ENCODE measurements around the gene RHO. TPM values are rescaled to one million over a fixed set of nuclear protein-coding genes. Genes with fewer than 3 reads are reported as not detected.
"Not testable (repeated sequence)": the region's sequence is repeated elsewhere in the genome, so short reads cannot be mapped to it uniquely, and the experiment has no call there.

The RHO gene
- total RNA-seq, 5 donors from 2014 or later (not counting 1 experiment from before 2014, with no cell fraction given), result 0.09 to 0.10 TPM; not detected in 3

- Mint-ChIP-seq H3K36me3 (peaks cover 32% of the 10 kb centered on the region), H3K27ac (no peak overlapping the region), H3K27me3 (no peaks in the 10 kb centered on the region), H3K9me3 (no peaks in the 10 kb centered on the region), H3K4me3 (no peak overlapping the region), H3K4me1 (peaks cover 0 to 6% (median 4%) of the 10 kb centered on the region in 3 donors)
- Histone ChIP-seq H3K4me1 (ENCODE audit: control insufficient read depth in 1 of 2, extremely low read depth in 1 of 2, insufficient read depth in 2 of 2, low read length in 2 of 2) (peaks cover 0 to 4% of the 10 kb centered on the region in 2 experiments), H3K4me3 (ENCODE audit: control insufficient read depth in 1 of 2, extremely low read depth in 1 of 2, low read length in 1 of 2) (no peak overlapping the region), H3K27ac (ENCODE audit: low read length) (no peak overlapping the region), H3K9me3 (no peaks in the 10 kb centered on the region), H3K27me3 (replicated peaks in 1 of 2; ENCODE audit: control insufficient read depth in 2 of 2, extremely low read depth in 1 of 2, insufficient read depth in 2 of 2, low read length in 1 of 2) (no peaks in the 10 kb centered on the region), H3K36me3 (ENCODE audit: control insufficient read depth in 2 of 2, extremely low read depth in 1 of 2, insufficient read depth in 1 of 2, low read length in 1 of 2) (no peaks in the 10 kb centered on the region)
- DNase-seq (no peak), ATAC-seq (replicated peaks in 1 of 4) (no peak)
- CTCF ChIA-PET, result no interaction called here
- WGBS (ENCODE audit: insufficient coverage), result 87% methylated on average over 8 of the region's 8 CpGs
- POLR2A ChIA-PET, result interaction anchor here in 1 of 2 donors (0.6 kb wide), 1 partner anchor 48 kb away, joined by 3 read pairs; no protein-coding TSS in a partner anchor
These were observed 14.7 kb upstream of the RHO start for GRCh38 chr3:129513705-129514104.

- Histone ChIP-seq H3K4me3 (ENCODE audit: control insufficient read depth in 1 of 2, extremely low read depth in 1 of 2, low read length in 1 of 2) (no peak overlapping the region), H3K27ac (ENCODE audit: low read length) (no peak overlapping the region), H3K4me1 (ENCODE audit: control insufficient read depth in 1 of 2, extremely low read depth in 1 of 2, insufficient read depth in 2 of 2, low read length in 2 of 2) (peaks cover 0 to 4% of the 10 kb centered on the region in 2 experiments), H3K9me3 (no peaks in the 10 kb centered on the region), H3K27me3 (replicated peaks in 1 of 2; ENCODE audit: control insufficient read depth in 2 of 2, extremely low read depth in 1 of 2, insufficient read depth in 2 of 2, low read length in 1 of 2) (no peaks in the 10 kb centered on the region), H3K36me3 (ENCODE audit: control insufficient read depth in 2 of 2, extremely low read depth in 1 of 2, insufficient read depth in 1 of 2, low read length in 1 of 2) (no peaks in the 10 kb centered on the region)
- ChIA-PET POLR2A (no interaction called here), CTCF (interaction anchor here in 1 of 2 donors (0.5 kb wide), 1 partner anchor 56 kb away, joined by 7 read pairs; no protein-coding TSS in a partner anchor)
- Mint-ChIP-seq H3K27me3 (no peaks in the 10 kb centered on the region), H3K27ac (no peak overlapping the region), H3K9me3 (no peaks in the 10 kb centered on the region), H3K36me3 (peaks cover 31% of the 10 kb centered on the region), H3K4me1 (peaks cover 0 to 6% (median 4%) of the 10 kb centered on the region in 3 donors), H3K4me3 (no peak overlapping the region)
- no peak for DNase-seq
- ATAC-seq (replicated peaks in 1 of 4), result no peak
- WGBS (ENCODE audit: insufficient coverage), result 89% methylated on average over 9 of the region's 10 CpGs
These were observed 14.3 kb upstream of the RHO start for GRCh38 chr3:129514110-129514509.

GRCh38 chr3:129514563-129514962 is 13.9 kb upstream of the RHO start:
- peaks cover 29% of the 10 kb centered on the region for H3K36me3 Mint-ChIP-seq
- no peak overlapping the region for H3K4me3 ChIP-seq (ENCODE audit: control insufficient read depth in 1 of 2, extremely low read depth in 1 of 2, low read length in 1 of 2)
- ChIA-PET CTCF (interaction anchor here in 1 of 2 donors (0.5 kb wide), 1 partner anchor 57 kb away, joined by 7 read pairs; no protein-coding TSS in a partner anchor), POLR2A (no interaction called here)
- H3K27ac Mint-ChIP-seq, result no peak overlapping the region
- H3K4me3 Mint-ChIP-seq, result no peak overlapping the region
- H3K27me3 Mint-ChIP-seq, result no peaks in the 10 kb centered on the region
- peaks cover 0 to 4% of the 10 kb centered on the region in 2 experiments for H3K4me1 ChIP-seq (ENCODE audit: control insufficient read depth in 1 of 2, extremely low read depth in 1 of 2, insufficient read depth in 2 of 2, low read length in 2 of 2)
- H3K27me3 ChIP-seq (replicated peaks in 1 of 2; ENCODE audit: control insufficient read depth in 2 of 2, extremely low read depth in 1 of 2, insufficient read depth in 2 of 2, low read length in 1 of 2), result no peaks in the 10 kb centered on the region
- H3K36me3 ChIP-seq (ENCODE audit: control insufficient read depth in 2 of 2, extremely low read depth in 1 of 2, insufficient read depth in 1 of 2, low read length in 1 of 2), result no peaks in the 10 kb centered on the region
- no peak overlapping the region for H3K27ac ChIP-seq (ENCODE audit: low read length)
- ATAC-seq (replicated peaks in 1 of 4) (no peak), DNase-seq (no peak)
- no peaks in the 10 kb centered on the region for H3K9me3 ChIP-seq
- H3K9me3 Mint-ChIP-seq, result no peaks in the 10 kb centered on the region
- WGBS (ENCODE audit: insufficient coverage), result 87% methylated on average over 6 of the region's 6 CpGs
- H3K4me1 Mint-ChIP-seq, result peaks cover 0 to 6% (median 4%) of the 10 kb centered on the region in 3 donors

- H3K9me3 ChIP-seq; DNase-seq; H3K4me1 Mint-ChIP-seq; H3K27ac Mint-ChIP-seq; H3K27ac ChIP-seq (ENCODE audit: low read length); H3K27me3 ChIP-seq (replicated peaks in 1 of 2; ENCODE audit: control insufficient read depth in 2 of 2, extremely low read depth in 1 of 2, insufficient read depth in 2 of 2, low read length in 1 of 2); H3K4me1 ChIP-seq (ENCODE audit: control insufficient read depth in 1 of 2, extremely low read depth in 1 of 2, insufficient read depth in 2 of 2, low read length in 2 of 2); H3K4me3 Mint-ChIP-seq; H3K27me3 Mint-ChIP-seq; CTCF ChIA-PET; H3K4me3 ChIP-seq (ENCODE audit: control insufficient read depth in 1 of 2, extremely low read depth in 1 of 2, low read length in 1 of 2); POLR2A ChIA-PET; H3K36me3 ChIP-seq (ENCODE audit: control insufficient read depth in 2 of 2, extremely low read depth in 1 of 2, insufficient read depth in 1 of 2, low read length in 1 of 2); ATAC-seq (replicated peaks in 1 of 4); H3K9me3 Mint-ChIP-seq: not testable (repeated sequence)
- WGBS (ENCODE audit: insufficient coverage), result 100% methylated on average over 8 of the region's 25 CpGs
- peaks cover 27% of the 10 kb centered on the region for H3K36me3 Mint-ChIP-seq
These were observed 13.2 kb upstream of the RHO start for GRCh38 chr3:129515108-129515820.

- H3K36me3 ChIP-seq (ENCODE audit: control insufficient read depth in 2 of 2, extremely low read depth in 1 of 2, insufficient read depth in 1 of 2, low read length in 1 of 2); H3K27me3 ChIP-seq (replicated peaks in 1 of 2; ENCODE audit: control insufficient read depth in 2 of 2, extremely low read depth in 1 of 2, insufficient read depth in 2 of 2, low read length in 1 of 2); H3K27me3 Mint-ChIP-seq; H3K4me3 Mint-ChIP-seq; POLR2A ChIA-PET; H3K27ac Mint-ChIP-seq; H3K27ac ChIP-seq (ENCODE audit: low read length); H3K4me1 ChIP-seq (ENCODE audit: control insufficient read depth in 1 of 2, extremely low read depth in 1 of 2, insufficient read depth in 2 of 2, low read length in 2 of 2); H3K4me3 ChIP-seq (ENCODE audit: control insufficient read depth in 1 of 2, extremely low read depth in 1 of 2, low read length in 1 of 2); DNase-seq; ATAC-seq (replicated peaks in 1 of 4); H3K9me3 Mint-ChIP-seq; H3K4me1 Mint-ChIP-seq; H3K9me3 ChIP-seq; CTCF ChIA-PET: not testable (repeated sequence)
- H3K36me3 Mint-ChIP-seq, result peaks cover 27% of the 10 kb centered on the region
- 91% methylated on average over 5 of the region's 7 CpGs for WGBS (ENCODE audit: insufficient coverage)
These were observed 12.5 kb upstream of the RHO start for GRCh38 chr3:129515821-129516432.

GRCh38 chr3:129517516-129517915 is 10.9 kb upstream of the RHO start:
- Mint-ChIP-seq H3K4me3 (no peak overlapping the region), H3K27ac (no peak overlapping the region), H3K36me3 (peaks cover 19% of the 10 kb centered on the region), H3K4me1 (no peaks in the 10 kb centered on the region), H3K27me3 (no peaks in the 10 kb centered on the region), H3K9me3 (no peaks in the 10 kb centered on the region)
- Histone ChIP-seq H3K27me3 (replicated peaks in 1 of 2; ENCODE audit: control insufficient read depth in 2 of 2, extremely low read depth in 1 of 2, insufficient read depth in 2 of 2, low read length in 1 of 2) (no peaks in the 10 kb centered on the region), H3K9me3 (no peaks in the 10 kb centered on the region), H3K27ac (ENCODE audit: low read length) (no peak overlapping the region), H3K4me3 (ENCODE audit: control insufficient read depth in 1 of 2, extremely low read depth in 1 of 2, low read length in 1 of 2) (no peak overlapping the region), H3K4me1 (ENCODE audit: control insufficient read depth in 1 of 2, extremely low read depth in 1 of 2, insufficient read depth in 2 of 2, low read length in 2 of 2) (no peaks in the 10 kb centered on the region), H3K36me3 (ENCODE audit: control insufficient read depth in 2 of 2, extremely low read depth in 1 of 2, insufficient read depth in 1 of 2, low read length in 1 of 2) (no peaks in the 10 kb centered on the region)
- WGBS (ENCODE audit: insufficient coverage), result 95% methylated on average over 5 of the region's 7 CpGs
- ChIA-PET CTCF (no interaction called here), POLR2A (no interaction called here)
- no peak for DNase-seq
- no peak for ATAC-seq (replicated peaks in 1 of 4)
